ENCODE results near the gene FNDC10.
"Not testable (repeated sequence)": the region's sequence is repeated elsewhere in the genome, so short reads cannot be mapped to it uniquely, and the experiment has no call there.

Gene FNDC10

GRCh38 chr1:1563688-1564087, 36.2 kb downstream of the FNDC10 start:
- no peak for DNase-seq (ENCODE audit: extremely low spot score)
- ChIA-PET POLR2A (no interaction called here), CTCF (no interaction called here)
- TF ChIP-seq ARNT (IDR thresholded peaks at IDR 0.05) = no peak
- no peak for TF ChIP-seq BHLHE40 (IDR thresholded peaks at IDR 0.05; ENCODE audit: borderline replicate concordance)
- no peak for TF ChIP-seq TARDBP (IDR thresholded peaks at IDR 0.05)
- TF ChIP-seq FOXA1 (IDR thresholded peaks at IDR 0.05) = no peak
- TF ChIP-seq FOXK2 (IDR thresholded peaks at IDR 0.05) = no peak
- TF ChIP-seq ELF4 (IDR thresholded peaks at IDR 0.05) = no peak

GRCh38 chr1:1562556-1563195, 37.3 kb downstream of the FNDC10 start:
- no peak for DNase-seq (ENCODE audit: extremely low spot score)
- TF ChIP-seq L3MBTL2 (conservative IDR thresholded peaks at IDR 0.05) = no peak
- TF ChIP-seq CTBP1 (IDR thresholded peaks at IDR 0.05; ENCODE audit: borderline replicate concordance) = no peak
- no peak for TF ChIP-seq PKNOX1 (IDR thresholded peaks at IDR 0.05)
- no peak for TF ChIP-seq BHLHE40 (IDR thresholded peaks at IDR 0.05; ENCODE audit: borderline replicate concordance)
- CTCF ChIA-PET = no interaction called here
- POLR2A ChIA-PET = no interaction called here

- TF ChIP-seq PKNOX1 (IDR thresholded peaks at IDR 0.05) = no peak
- no peak for TF ChIP-seq TARDBP (IDR thresholded peaks at IDR 0.05)
- DNase-seq (ENCODE audit: extremely low spot score) = no peak
- CTCF ChIA-PET = no interaction called here
- POLR2A ChIA-PET = no interaction called here
Observed at GRCh38 chr1:1561801-1562470, 38.0 kb downstream of the FNDC10 start.

GRCh38 chr1:1560178-1560577, 39.8 kb downstream of the FNDC10 start:
- DNase-seq (ENCODE audit: extremely low spot score) = no peak
- ChIA-PET POLR2A (interaction anchor here (1.1 kb wide), 1 partner anchor 9 kb away, joined by 3 read pairs; no protein-coding TSS in a partner anchor), CTCF (no interaction called here)
- TF ChIP-seq L3MBTL2 (conservative IDR thresholded peaks at IDR 0.05) (no peak), ARNT (IDR thresholded peaks at IDR 0.05) (no peak), SUZ12 (IDR thresholded peaks at IDR 0.05) (no peak), SP1 (IDR thresholded peaks at IDR 0.05) (no peak), ZNF384 (IDR thresholded peaks at IDR 0.05) (no peak), FOXK2 (IDR thresholded peaks at IDR 0.05) (no peak), HDGF (IDR thresholded peaks at IDR 0.05; ENCODE audit: borderline replicate concordance) (no peak), NFRKB (IDR thresholded peaks at IDR 0.05) (no peak), TARDBP (IDR thresholded peaks at IDR 0.05) (no peak), CTBP1 (IDR thresholded peaks at IDR 0.05; ENCODE audit: borderline replicate concordance) (no peak), FOXM1 (IDR thresholded peaks at IDR 0.05; ENCODE audit: borderline replicate concordance) (no peak), BHLHE40 (IDR thresholded peaks at IDR 0.05; ENCODE audit: borderline replicate concordance) (no peak), ELF4 (IDR thresholded peaks at IDR 0.05) (no peak), FOXA1 (IDR thresholded peaks at IDR 0.05) (no peak), LEF1 (IDR thresholded peaks at IDR 0.05; ENCODE audit: borderline replicate concordance) (no peak), PKNOX1 (IDR thresholded peaks at IDR 0.05) (no peak)

GRCh38 chr1:1559066-1559465, 40.9 kb downstream of the FNDC10 start:
- POLR2A ChIA-PET = interaction anchor here (0.7 to 1.3 kb wide), 3 partner anchors 8 to 56 kb away, joined by 3 read pairs; partner anchors contain the start of gene MIB2
- TF ChIP-seq ARNT (IDR thresholded peaks at IDR 0.05) (no peak), BHLHE40 (IDR thresholded peaks at IDR 0.05; ENCODE audit: borderline replicate concordance) (no peak), ZNF384 (IDR thresholded peaks at IDR 0.05) (no peak), L3MBTL2 (conservative IDR thresholded peaks at IDR 0.05) (no peak), ELF4 (IDR thresholded peaks at IDR 0.05) (no peak), LEF1 (IDR thresholded peaks at IDR 0.05; ENCODE audit: borderline replicate concordance) (no peak), SUZ12 (IDR thresholded peaks at IDR 0.05) (no peak), CTBP1 (IDR thresholded peaks at IDR 0.05; ENCODE audit: borderline replicate concordance) (no peak), TARDBP (IDR thresholded peaks at IDR 0.05) (no peak), FOXK2 (IDR thresholded peaks at IDR 0.05) (no peak), FOXM1 (IDR thresholded peaks at IDR 0.05; ENCODE audit: borderline replicate concordance) (no peak), PKNOX1 (IDR thresholded peaks at IDR 0.05) (no peak), HDGF (IDR thresholded peaks at IDR 0.05; ENCODE audit: borderline replicate concordance) (no peak), NFRKB (IDR thresholded peaks at IDR 0.05) (no peak), FOXA1 (IDR thresholded peaks at IDR 0.05) (no peak), SP1 (IDR thresholded peaks at IDR 0.05) (no peak)
- no peak for DNase-seq (ENCODE audit: extremely low spot score)
- CTCF ChIA-PET = no interaction called here

- CTCF ChIA-PET = no interaction called here
- DNase-seq (ENCODE audit: extremely low spot score) = no peak
- POLR2A ChIA-PET = interaction anchor here (1.3 kb wide), 1 partner anchor 57 kb away, joined by 3 read pairs; the partner anchor contains the start of gene MIB2
- TF ChIP-seq ELF4 (IDR thresholded peaks at IDR 0.05) = no peak
- no peak for TF ChIP-seq CTBP1 (IDR thresholded peaks at IDR 0.05; ENCODE audit: borderline replicate concordance)
- TF ChIP-seq FOXM1 (IDR thresholded peaks at IDR 0.05; ENCODE audit: borderline replicate concordance) = no peak
- no peak for TF ChIP-seq NFRKB (IDR thresholded peaks at IDR 0.05)
- TF ChIP-seq L3MBTL2 (conservative IDR thresholded peaks at IDR 0.05) = no peak
- TF ChIP-seq ARNT (IDR thresholded peaks at IDR 0.05) = no peak
- no peak for TF ChIP-seq LEF1 (IDR thresholded peaks at IDR 0.05; ENCODE audit: borderline replicate concordance)
- TF ChIP-seq ZNF384 (IDR thresholded peaks at IDR 0.05) = no peak
- no peak for TF ChIP-seq FOXA1 (IDR thresholded peaks at IDR 0.05)
- TF ChIP-seq SUZ12 (IDR thresholded peaks at IDR 0.05) = no peak
- no peak for TF ChIP-seq TARDBP (IDR thresholded peaks at IDR 0.05)
- no peak for TF ChIP-seq FOXK2 (IDR thresholded peaks at IDR 0.05)
- TF ChIP-seq BHLHE40 (IDR thresholded peaks at IDR 0.05; ENCODE audit: borderline replicate concordance) = no peak
- no peak for TF ChIP-seq PKNOX1 (IDR thresholded peaks at IDR 0.05)
Observed at GRCh38 chr1:1558591-1558990, 41.3 kb downstream of the FNDC10 start.

- CTCF ChIA-PET; POLR2A ChIA-PET; DNase-seq (ENCODE audit: extremely low spot score): not testable (repeated sequence)
Observed at GRCh38 chr1:1557688-1558087, 42.2 kb downstream of the FNDC10 start.

- DNase-seq (ENCODE audit: extremely low spot score); POLR2A ChIA-PET; CTCF ChIA-PET: not testable (repeated sequence)
Observed at GRCh38 chr1:1556961-1557360, 43.0 kb downstream of the FNDC10 start.

Data from HEK293T (cell line).